ENCODE data around the gene SCART1. TPM values are rescaled to one million over a fixed set of nuclear protein-coding genes. Genes with fewer than 3 reads are reported as not detected.
"Not testable (repeated sequence)": the region's sequence is repeated elsewhere in the genome, so short reads cannot be mapped to it uniquely, and the experiment has no call there.

Gene SCART1
- total RNA-seq, 2 experiments from 2014 or later: 0.93 to 1.3 TPM

DNA sequence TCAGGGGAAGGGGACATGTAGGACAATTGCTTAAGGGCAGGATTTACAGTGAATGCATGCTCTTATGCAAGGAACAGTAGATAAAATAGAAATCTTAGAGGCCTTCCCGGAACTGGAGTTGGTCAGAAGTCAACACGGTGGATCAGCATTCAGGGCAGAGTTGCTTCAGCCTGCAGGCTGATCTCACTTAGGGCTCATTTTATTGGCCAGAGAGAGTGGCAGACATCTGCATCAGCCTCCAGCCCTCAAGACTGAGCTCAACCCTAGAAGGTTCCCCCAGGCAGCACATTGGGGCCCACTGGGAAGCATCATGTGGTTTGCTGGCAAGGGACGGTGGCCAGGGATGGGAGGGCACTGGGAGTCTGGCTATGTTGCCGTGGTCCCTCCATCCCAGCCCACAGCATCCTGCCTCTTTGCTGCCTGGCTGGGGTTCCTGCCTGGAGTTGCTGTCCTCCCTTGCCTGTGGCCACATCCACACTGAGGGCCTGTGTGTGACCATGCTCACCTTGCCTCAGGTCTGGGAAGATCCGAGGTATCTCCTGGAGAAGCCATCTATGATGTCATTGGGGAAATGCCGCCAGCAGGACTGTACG is 13.0 kb downstream of the SCART1 start:
- ChIA-PET POLR2A (no interaction called here), CTCF (interaction anchor here (1.0 kb wide), 1 partner anchor 28 kb away, joined by 3 read pairs; no protein-coding TSS in a partner anchor)

- ChIA-PET POLR2A (no interaction called here), CTCF (interaction anchor here (1.0 kb wide), 1 partner anchor 28 kb away, joined by 3 read pairs; no protein-coding TSS in a partner anchor)
These were observed 13.7 kb downstream of the SCART1 start for GRCh38 chr10:133467286-133467911.

- CTCF ChIA-PET: not testable (repeated sequence)
These were observed 15.5 kb downstream of the SCART1 start for GRCh38 chr10:133469205-133469604.

GRCh38 chr10:133471300-133472109 is 17.8 kb downstream of the SCART1 start:
- CTCF ChIA-PET: interaction anchor here (0.5 kb wide), 1 partner anchor 141 kb away, joined by 5 read pairs; no protein-coding TSS in a partner anchor
- POLR2A ChIA-PET: no interaction called here

More at GRCh38 chr10:133469205-133469604, 15.5 kb downstream of the SCART1 start:
- POLR2A ChIA-PET: not testable (repeated sequence)

DNA sequence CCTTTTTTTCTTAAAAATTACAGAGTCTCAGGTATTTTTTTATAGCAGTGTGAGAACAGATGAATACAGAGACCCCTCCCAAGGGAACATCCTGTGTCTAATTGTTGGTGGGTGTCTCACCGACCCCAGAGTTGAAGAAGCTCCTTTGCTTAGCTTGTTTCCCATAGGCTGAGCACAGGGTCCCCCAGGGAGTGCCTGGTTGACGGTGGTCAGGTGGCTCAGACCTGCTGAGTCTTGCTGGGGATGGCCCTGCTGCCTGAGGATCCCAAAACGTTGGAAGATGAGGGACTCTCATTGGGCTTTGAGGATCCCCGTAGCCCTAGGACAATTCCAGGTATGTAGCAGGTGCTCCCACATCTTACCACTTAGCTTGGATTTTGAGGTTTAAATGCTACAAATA is 19.5 kb downstream of the SCART1 start:
- POLR2A ChIA-PET: no interaction called here

GRCh38 chr10:133474027-133474426 is 20.3 kb downstream of the SCART1 start:
- CTCF ChIA-PET: no interaction called here
- POLR2A ChIA-PET: no interaction called here

More for the DNA sequence above, 19.5 kb downstream of the SCART1 start:
- CTCF ChIA-PET: no interaction called here

GRCh38 chr10:133474665-133475424 is 21.1 kb downstream of the SCART1 start:
- ChIA-PET POLR2A (no interaction called here), CTCF (no interaction called here)

- POLR2A ChIA-PET: no interaction called here
These were observed 21.6 kb downstream of the SCART1 start for GRCh38 chr10:133475425-133475734.

DNA sequence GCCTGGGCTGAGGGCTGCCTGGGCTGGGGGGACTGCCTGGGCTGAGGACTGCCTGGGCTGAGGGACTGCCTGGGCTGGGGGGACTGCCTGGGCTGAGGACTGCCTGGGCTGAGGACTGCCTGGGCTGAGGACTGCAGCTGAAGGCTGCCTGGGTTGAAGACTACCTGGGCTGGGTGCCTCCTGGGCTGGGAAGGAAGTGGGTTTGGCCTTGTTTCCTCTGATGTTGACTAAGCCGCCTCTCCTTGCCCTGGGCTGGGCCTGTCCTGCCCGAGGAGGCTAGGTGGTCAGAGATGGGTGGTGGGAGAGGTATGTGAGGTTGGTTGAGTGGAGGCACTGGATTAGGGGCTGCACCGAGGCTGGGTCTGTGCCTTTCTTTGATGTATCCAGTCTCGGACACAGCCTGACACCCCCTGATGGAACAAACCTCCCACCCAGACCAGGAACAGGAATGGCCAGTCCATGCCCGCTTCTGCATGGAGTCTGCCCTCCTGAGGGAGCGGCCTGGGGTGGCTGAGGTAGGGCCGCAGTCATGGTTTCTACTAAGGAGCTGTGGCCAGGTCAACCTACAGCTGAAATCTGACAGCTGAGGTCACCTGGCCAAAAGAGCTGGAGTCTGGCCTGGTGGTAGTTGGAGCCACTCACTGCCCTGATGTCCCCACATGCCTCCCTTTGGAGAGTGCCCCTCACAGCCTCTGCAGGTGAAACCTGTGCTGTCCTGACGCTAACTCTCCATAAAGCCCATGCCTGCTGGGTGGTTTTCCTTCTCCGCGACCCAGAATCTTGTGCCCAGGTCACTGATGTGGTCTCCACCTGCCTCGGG is 22.3 kb downstream of the SCART1 start:
- POLR2A ChIA-PET: no interaction called here
- CTCF ChIA-PET: no interaction called here

More at GRCh38 chr10:133475425-133475734, 21.6 kb downstream of the SCART1 start:
- CTCF ChIA-PET: no interaction called here

- CTCF ChIA-PET: no interaction called here
- POLR2A ChIA-PET: no interaction called here
These were observed 22.9 kb downstream of the SCART1 start for GRCh38 chr10:133476641-133476990.

DNA sequence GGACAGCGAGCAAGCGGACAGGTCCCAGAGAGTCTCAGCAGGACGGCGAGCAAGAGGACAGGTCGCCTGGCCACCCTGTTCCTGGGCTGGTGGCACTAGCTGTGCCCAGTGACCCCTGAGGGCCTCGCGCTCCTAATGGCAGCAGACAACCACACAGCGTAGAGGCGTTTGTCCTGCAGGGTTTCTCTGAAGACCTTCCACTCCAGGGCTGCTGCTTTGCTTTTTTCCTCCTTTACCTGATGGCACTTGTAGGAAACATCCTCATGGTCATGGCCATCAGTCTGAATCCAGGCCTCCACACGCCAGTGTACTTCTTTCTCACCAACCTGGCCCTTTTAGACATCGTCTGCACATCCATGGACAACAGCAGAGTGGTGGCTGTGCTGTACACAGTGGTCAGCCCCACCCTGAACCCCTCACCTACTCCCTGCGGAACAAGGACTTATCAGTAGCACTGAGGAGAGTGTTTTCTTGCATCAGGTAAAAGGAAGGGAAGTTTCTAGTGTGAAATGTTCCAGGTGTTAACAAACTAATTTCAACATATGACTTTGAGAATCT is 27.4 kb downstream of the SCART1 start:
- CTCF ChIA-PET: no interaction called here
- POLR2A ChIA-PET: no interaction called here

DNA sequence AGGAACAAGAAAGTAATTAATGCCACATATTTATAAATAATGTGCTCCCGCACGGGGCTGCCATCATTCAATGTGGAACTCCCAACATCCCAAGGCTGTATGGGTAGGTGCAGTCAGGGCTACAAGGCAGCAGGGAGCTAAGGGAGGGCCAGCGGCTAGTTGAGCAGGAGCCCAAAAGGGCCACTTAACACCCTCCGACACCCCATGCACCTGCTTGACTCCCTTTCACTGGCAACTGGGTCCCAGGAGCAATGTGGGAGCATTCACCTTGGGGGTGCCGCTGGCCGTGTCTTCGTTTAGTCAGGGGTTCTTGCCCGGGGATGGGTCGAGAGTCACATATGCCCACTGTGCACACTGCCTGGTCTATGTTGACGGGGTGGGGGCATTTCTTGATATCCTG is 27.9 kb downstream of the SCART1 start:
- CTCF ChIA-PET: no interaction called here
- POLR2A ChIA-PET: no interaction called here

DNA sequence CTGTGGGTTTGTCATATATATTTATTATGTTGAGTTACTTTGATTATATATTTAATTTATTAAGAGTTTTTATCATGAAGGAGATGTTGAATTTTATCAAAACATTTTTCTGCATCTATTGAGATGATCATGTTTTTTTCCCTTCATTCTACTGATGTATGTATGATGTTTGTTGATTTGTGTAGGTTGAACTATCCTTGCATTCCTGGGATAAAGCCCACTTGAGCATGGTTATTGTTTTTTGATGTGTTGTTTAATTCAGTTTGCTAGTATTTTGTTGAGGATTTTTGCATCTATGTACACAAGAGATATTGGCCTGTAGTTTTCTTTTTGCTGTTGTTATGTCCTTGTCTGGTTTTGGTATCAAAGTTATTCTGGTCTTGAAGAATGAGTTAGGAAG is 31.1 kb downstream of the SCART1 start:
- CTCF ChIA-PET: no interaction called here
- POLR2A ChIA-PET: no interaction called here

- CTCF ChIA-PET: interaction anchor here (1.1 kb wide), 1 partner anchor 85 kb away, joined by 3 read pairs; no protein-coding TSS in a partner anchor
- POLR2A ChIA-PET: no interaction called here
These were observed 33.3 kb downstream of the SCART1 start for GRCh38 chr10:133487085-133487484.

DNA sequence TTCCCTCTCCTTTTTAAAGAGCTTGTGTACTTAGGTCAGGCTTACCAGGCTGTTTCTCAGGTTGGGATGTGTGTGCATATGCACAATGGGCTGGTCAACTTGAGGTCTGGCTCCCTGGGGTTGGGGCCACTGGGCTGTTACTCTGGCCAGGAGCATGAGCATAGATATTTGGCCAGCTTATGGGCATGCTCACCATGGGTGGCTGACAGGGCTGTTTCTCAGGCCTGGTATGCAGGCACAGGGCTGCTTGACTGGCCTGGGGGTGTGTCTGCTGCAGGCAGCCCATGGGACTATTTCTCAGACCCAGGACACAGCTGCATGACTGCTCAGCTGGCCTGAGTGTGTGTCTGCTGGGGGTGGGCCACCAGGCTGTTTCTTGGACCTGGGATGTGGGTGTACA is 34.6 kb downstream of the SCART1 start:
- ChIA-PET POLR2A (no interaction called here), CTCF (interaction anchor here (1.1 kb wide), 1 partner anchor 86 kb away, joined by 3 read pairs; no protein-coding TSS in a partner anchor)

- POLR2A ChIA-PET: no interaction called here
- CTCF ChIA-PET: interaction anchor here (0.5 kb wide), 1 partner anchor 39 kb away, joined by 3 read pairs; no protein-coding TSS in a partner anchor
These were observed 36.3 kb downstream of the SCART1 start for GRCh38 chr10:133489816-133490588.

DNA sequence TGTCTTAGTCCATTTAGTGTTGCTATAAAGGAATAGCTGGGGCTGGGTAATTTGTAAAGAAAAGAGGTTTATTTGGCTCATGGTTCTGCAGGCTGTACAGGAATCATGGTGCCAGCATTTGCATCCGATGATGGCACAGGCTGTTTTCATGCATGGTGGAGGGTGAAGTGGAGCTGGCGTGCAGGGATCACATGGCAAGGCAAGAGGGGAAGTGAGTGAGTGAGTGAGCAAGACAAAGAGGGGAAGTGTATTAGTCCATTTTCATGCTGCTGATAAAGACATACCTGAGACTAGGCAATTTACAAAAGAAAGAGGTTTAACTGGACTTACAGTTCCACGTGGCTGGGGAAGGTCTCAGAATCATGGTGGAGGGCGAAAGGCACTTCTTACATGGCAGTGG is 39.8 kb downstream of the SCART1 start:
- POLR2A ChIA-PET, CTCF ChIA-PET: not testable (repeated sequence)

DNA sequence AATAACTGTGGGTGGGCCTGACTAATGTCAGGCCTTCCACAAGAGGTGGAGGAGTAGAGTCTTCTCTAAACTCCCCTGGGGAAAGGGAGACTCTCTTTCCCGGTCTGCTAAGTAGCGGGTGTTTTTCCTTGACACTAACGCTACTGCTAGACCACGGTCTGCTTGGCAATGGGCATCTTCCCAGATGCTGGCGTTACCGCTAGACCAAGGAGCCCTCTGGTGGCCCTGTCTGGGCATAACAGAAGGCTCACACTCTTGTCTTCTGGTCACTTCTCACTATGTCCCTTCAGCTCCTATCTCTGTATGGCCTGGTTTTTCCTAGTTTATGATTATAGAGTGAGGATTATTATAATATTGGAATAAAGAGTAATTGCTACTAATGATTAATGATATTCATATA is 43.6 kb downstream of the SCART1 start:
- POLR2A ChIA-PET: not testable (repeated sequence)
- CTCF ChIA-PET: interaction anchor here (1.1 to 1.3 kb wide), 2 partner anchors 59 to 168 kb away, joined by 3 read pairs; no protein-coding TSS in a partner anchor
